Astrocyte of the spinal cord (primary cell): ENCODE data around the gene SARDH.
"Not testable (repeated sequence)": the region's sequence is repeated elsewhere in the genome, so short reads cannot be mapped to it uniquely, and the experiment has no call there.

Experiments
- DNase-seq: peaks from one replicate; pipeline ENCODE4 v3.0.0; 2011; ENCODE audit warnings: low read depth, low spot score
- H3K4me3 ChIP-seq: 2 replicates; pipeline ENCODE4 v1.5.1; 2011; ENCODE audit warnings: low read depth, mild to moderate bottlenecking, low read length, moderate library complexity
- in situ Hi-C: cut with HindIII; loops from 2 replicates; pipeline ENCODE4 v1.10.0; 2017; ENCODE audit warnings: low sequenced_read_pairs
- TF ChIP-seq, protein P1 (sequence below): IDR thresholded peaks from 2 replicates; pipeline ENCODE4 v1.5.1; 2012; ENCODE audit warnings: low read depth, mild to moderate bottlenecking, low read length, inconsistent platforms

The SARDH gene

DNA sequence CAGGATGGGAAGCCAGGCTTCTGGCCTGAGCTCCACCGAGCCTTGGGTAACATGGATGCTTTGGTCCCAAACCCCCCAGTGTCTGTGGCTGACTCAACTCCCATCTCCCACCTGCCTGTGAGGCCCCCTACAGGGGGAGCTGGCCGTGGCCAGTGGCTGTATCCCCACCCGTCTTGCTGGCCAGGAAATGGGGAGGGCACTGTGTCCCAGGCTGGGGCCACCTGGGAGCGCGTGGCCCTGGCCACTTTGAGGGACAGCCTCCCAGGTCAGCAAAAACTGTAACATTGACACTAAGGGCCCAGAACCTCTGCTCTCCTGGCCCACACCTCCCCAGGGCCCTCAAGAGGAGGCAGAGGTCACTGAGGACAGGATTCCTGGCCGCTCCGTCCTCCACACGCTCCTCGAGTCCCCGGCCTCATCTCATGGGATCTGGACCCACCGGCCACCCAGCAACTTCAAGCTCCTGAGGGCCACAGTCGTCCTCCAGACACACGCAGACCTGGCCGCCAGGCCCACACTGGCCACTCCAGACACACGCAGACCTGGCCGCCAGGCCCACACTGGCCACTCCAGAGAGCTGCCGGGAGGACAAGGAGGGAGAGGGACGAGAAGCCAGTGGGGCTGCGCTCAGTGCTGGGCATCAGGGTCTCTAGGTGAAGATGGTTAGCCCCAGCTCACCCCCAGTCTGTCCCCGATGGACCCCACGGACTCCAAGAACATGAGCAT is 57.7 kb downstream of the SARDH start:
- TF ChIP-seq, protein P1, sequence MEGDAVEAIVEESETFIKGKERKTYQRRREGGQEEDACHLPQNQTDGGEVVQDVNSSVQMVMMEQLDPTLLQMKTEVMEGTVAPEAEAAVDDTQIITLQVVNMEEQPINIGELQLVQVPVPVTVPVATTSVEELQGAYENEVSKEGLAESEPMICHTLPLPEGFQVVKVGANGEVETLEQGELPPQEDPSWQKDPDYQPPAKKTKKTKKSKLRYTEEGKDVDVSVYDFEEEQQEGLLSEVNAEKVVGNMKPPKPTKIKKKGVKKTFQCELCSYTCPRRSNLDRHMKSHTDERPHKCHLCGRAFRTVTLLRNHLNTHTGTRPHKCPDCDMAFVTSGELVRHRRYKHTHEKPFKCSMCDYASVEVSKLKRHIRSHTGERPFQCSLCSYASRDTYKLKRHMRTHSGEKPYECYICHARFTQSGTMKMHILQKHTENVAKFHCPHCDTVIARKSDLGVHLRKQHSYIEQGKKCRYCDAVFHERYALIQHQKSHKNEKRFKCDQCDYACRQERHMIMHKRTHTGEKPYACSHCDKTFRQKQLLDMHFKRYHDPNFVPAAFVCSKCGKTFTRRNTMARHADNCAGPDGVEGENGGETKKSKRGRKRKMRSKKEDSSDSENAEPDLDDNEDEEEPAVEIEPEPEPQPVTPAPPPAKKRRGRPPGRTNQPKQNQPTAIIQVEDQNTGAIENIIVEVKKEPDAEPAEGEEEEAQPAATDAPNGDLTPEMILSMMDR = no peak
- H3K4me3 ChIP-seq = no peak overlapping the region
- in situ Hi-C loops = no loop called here
- no peak for DNase-seq

DNA sequence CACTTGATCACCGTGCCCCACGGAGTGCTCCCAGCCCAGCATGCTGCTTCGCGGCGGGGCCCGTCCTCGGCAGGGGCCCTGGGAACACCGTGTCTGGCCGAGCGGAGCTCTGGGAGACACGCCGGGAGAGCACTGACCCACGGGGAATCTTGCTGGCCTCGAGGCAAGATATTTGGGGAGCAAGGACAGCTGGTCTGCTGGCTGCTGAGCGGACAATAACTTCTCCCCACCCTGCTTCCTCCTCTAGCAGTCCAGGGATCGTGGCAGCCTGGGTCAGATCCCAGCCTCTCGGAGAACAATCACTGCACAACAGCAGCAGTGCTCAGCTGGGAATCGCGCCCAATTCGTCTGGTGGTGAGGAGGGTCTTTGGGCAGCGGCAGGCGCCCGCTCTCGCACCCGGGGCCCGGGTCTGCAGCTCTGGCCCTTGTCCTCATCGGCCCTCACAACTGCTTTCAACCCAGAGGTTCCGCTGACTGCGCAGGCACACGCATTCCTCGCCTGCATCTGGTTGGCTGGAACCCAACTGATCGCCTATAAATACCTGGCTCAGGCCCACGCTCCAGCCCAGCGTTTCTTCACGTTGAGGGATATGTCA is 58.6 kb downstream of the SARDH start:
- DNase-seq = no peak
- TF ChIP-seq, protein P1 = no peak
- in situ Hi-C loops = no loop called here
- H3K4me3 ChIP-seq = no peak overlapping the region

DNA sequence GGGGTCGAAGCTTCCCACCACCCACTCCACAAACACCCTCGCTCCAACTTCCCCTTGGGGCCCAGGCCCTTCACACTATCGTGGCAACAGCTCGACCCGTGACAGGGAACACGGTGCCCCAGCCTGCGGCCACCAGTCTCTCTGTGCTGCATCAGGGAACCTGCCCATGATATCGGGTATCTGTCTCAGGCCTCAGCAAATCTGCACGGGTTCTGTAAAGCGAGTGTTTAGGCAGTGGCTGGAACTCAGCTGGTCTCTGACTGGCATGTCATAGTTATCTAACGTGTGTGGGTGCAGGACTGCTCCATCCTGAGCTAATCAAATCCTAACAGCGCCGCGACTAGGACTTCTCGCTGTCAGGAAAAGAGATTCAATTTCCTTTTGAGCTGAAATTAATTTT is 59.1 kb downstream of the SARDH start:
- no peak overlapping the region for H3K4me3 ChIP-seq
- TF ChIP-seq, protein P1 = no peak
- DNase-seq = no peak
- in situ Hi-C loops = no loop called here

DNA sequence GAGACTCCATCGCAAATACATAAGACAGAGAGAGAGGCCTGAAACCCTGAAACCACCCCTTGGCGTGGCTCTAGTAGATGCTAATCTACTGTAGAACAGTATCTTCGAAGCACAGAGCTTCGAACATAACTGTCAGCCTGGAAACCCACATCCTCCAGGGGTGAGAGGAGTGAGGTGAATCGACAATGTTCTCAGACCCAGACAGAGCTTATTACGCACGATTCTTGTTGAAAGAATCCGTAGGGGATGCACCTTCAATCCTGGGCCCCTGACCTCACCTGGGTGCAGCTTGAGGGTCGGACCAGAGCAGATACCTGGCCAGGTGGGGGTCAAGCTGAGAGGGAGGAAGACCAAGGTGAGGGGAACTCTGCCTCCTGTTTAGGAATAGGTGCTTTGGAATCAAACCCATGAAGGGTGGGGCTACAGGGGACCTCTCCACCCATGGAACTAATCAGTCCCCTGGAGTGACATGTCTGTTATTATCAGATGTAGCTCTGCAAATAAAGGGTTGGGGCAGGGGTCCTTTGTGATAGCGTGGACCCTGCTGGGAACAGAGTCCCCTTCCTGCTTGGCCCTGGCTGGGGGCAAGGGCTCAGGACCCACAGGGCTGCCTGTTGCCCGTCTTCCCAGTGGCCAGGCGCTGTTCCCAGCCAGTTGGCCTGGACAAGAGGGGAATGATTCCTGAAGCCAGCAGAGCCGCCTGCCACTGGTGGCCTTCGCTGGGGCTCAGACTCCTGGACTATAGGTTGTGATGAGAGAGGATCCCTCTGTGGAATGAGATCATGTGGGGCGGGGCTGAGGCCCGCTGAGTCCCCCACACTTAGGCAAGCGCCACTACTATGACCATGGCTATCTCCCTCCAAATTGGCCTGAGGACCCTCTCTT is 60.8 kb downstream of the SARDH start:
- in situ Hi-C loops = no loop called here
- no peak for DNase-seq
- TF ChIP-seq, protein P1 = no peak
- H3K4me3 ChIP-seq = no peak overlapping the region

DNA sequence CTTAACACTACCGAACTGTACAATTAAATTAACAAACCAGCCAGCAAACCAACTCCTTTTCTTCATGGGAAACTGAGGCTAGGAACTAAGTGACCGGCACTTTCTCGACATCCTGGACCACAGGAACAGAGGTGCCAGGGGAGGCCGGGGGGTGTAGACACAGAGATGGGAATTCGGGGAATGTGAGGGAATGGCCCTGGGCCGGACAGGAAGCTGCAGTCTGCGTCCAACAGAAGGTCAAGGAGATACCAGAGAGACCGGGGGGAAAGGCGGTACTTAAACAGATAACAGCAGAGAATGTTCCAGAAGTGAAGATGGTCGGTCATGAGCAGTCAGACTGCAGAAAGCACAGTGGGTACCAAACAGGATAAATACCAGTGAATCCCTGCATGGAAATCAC is 61.7 kb downstream of the SARDH start:
- TF ChIP-seq, protein P1 = no peak
- no peak overlapping the region for H3K4me3 ChIP-seq
- in situ Hi-C loops = no loop called here
- DNase-seq = no peak

DNA sequence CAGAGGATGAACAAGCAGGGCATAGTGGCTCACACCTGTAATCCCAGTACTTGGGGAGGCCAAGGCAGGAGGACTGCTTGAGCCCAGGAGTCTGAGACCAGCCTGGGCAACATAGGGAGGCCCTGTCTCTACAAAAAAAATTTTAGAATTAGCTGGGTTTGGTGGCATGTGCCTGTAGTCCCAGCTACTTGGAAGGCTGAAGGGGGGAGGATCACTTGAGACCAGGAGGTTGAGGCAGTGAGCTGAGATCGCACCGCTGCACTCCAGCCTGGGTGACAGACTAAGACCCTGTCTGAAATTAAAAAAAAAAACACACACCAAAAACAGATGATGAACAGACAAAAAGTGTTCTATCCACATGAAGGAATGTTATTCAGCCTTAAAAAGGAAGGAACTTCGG is 62.4 kb downstream of the SARDH start:
- in situ Hi-C loops, H3K4me3 ChIP-seq, DNase-seq: not testable (repeated sequence)
